Adrenal gland (tissue), 5 donors: ENCODE measurements around the gene MYOT.

Experiments used
- CTCF ChIP-seq, 6 experiments: fragments of 450-650 bp in 4 of 6; fragments of 200-600 bp in 2 of 6; sonication (generic) in 1 of 6; IDR thresholded peaks; 1 replicate in 5 of 6; 2 replicates in 1 of 6; pipeline versions ENCODE4 v1.5.1 to v1.8.0; 2016 to 2021; ENCODE audit warnings: antibody characterized with exemption in 6 of 6, mild to moderate bottlenecking in 2 of 6, moderate library complexity in 1 of 6
- POLR2A ChIP-seq, 2 donors: fragments of 450-650 bp; IDR thresholded peaks; one replicate each; pipeline ENCODE4 v1.6.1; 2017; ENCODE audit warnings: antibody characterized with exemption in 2 of 2, mild to moderate bottlenecking in 2 of 2, moderate library complexity in 1 of 2
- donor health status: DM: no; HTN: no; CAD: no.

DNA sequence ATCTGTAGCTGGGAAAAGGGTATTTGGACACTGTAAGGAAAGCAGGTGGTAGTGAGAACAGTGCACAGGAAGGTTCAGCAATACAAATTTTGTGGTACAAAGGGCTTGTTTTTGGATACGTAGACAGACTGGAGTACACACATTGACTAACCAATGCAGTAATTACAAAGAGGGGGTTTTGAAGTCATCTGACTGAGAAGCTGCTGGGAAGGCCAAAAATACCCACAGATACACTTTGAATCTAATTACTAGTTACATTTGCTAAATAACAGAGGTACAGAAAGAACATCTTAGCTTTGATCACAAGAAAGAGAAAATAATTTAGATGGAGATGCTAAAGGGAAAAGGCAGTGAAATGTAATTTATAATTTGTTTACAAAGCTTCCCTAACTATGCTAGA is 67.5 kb downstream of the MYOT start:
- TF ChIP-seq CTCF (IDR thresholded peaks at IDR 0.05): no peak
- no peak for TF ChIP-seq POLR2A (IDR thresholded peaks at IDR 0.05)
